NCI-H524 treated with DMSO at 0.1 percent for 48 hours (cell line): Measurements from ENCODE around the gene LTF.
"Not testable (repeated sequence)": the region's sequence is repeated elsewhere in the genome, so short reads cannot be mapped to it uniquely, and the experiment has no call there.

ENCODE experiments used
- DNase-seq: peaks from one replicate; lab custom pipeline; 2025; lab: John Stamatoyannopoulos, UW

The LTF gene

GRCh38 chr3:46393554-46394434, 70.9 kb downstream of the LTF start:
- DNase-seq, result no peak

GRCh38 chr3:46393011-46393410, 71.7 kb downstream of the LTF start:
- DNase-seq, result no peak

- not testable (repeated sequence) for DNase-seq
Observed at GRCh38 chr3:46391526-46391925, 73.2 kb downstream of the LTF start.

GRCh38 chr3:46389306-46389705, 75.4 kb downstream of the LTF start:
- DNase-seq, result no peak

GRCh38 chr3:46388847-46389246, 75.9 kb downstream of the LTF start:
- DNase-seq, result not testable (repeated sequence)

- DNase-seq, result no peak
Observed at GRCh38 chr3:46386205-46386604, 78.5 kb downstream of the LTF start.
